Ishikawa (cell line): ENCODE results near the gene CASP8.

Experiments used
- CREB1 ChIP-seq: IDR thresholded peaks from 2 replicates; pipeline ENCODE4 v1.6.1; 2012; ENCODE audit warnings: low read depth
- EP300 ChIP-seq: IDR thresholded peaks from 2 replicates; pipeline ENCODE4 v1.6.1; 2012; ENCODE audit warnings: borderline replicate concordance
- FOXM1 ChIP-seq: IDR thresholded peaks from 2 replicates; pipeline ENCODE4 v1.6.1; 2012; ENCODE audit warnings: low read depth, borderline replicate concordance
- RAD21 ChIP-seq: IDR thresholded peaks from 2 replicates; pipeline ENCODE4 v1.6.1; 2012; ENCODE audit warnings: low read depth
- TAF1 ChIP-seq: IDR thresholded peaks from 2 replicates; pipeline ENCODE4 v1.6.1; 2012; ENCODE audit warnings: low read depth, mild to moderate bottlenecking
- TEAD4 ChIP-seq: IDR thresholded peaks from 2 replicates; pipeline ENCODE4 v1.6.1; 2012
- YY1 ChIP-seq: IDR thresholded peaks from 2 replicates; pipeline ENCODE4 v1.6.1; 2012; ENCODE audit warnings: low read depth
- TF ChIP-seq, protein P1 (sequence below): IDR thresholded peaks from 2 replicates; pipeline ENCODE4 v1.6.1; 2012
- TF ChIP-seq, protein P2 (sequence below): IDR thresholded peaks from 2 replicates; pipeline ENCODE4 v1.6.1; 2012; ENCODE audit warnings: low read depth, mild to moderate bottlenecking

DNA sequence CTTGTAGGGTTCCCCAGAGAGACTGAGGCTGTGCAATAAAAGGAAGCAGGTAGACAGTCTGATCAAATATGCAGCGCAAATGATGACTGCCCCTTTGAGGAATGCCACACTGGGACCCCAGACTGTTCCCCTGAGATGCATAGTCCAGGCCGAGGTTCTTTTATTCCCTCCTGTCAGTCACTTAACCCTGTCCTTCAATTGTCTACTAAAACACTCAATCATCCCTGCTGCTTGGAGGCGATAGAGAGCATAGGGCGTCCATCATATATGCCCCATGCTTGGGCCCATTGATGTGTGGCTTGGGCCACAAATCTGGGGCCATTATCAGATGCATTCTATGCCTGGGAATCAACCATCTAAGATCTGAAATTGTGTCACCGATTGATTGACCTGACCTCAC lies 15.5 kb upstream of the CASP8 start:
- TF ChIP-seq CREB1 (no peak), RAD21 (no peak), YY1 (no peak), EP300 (no peak), TAF1 (no peak), FOXM1 (no peak), TEAD4 (no peak)
- TF ChIP-seq, protein P1, sequence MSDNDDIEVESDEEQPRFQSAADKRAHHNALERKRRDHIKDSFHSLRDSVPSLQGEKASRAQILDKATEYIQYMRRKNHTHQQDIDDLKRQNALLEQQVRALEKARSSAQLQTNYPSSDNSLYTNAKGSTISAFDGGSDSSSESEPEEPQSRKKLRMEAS, result no peak
- TF ChIP-seq, protein P2, sequence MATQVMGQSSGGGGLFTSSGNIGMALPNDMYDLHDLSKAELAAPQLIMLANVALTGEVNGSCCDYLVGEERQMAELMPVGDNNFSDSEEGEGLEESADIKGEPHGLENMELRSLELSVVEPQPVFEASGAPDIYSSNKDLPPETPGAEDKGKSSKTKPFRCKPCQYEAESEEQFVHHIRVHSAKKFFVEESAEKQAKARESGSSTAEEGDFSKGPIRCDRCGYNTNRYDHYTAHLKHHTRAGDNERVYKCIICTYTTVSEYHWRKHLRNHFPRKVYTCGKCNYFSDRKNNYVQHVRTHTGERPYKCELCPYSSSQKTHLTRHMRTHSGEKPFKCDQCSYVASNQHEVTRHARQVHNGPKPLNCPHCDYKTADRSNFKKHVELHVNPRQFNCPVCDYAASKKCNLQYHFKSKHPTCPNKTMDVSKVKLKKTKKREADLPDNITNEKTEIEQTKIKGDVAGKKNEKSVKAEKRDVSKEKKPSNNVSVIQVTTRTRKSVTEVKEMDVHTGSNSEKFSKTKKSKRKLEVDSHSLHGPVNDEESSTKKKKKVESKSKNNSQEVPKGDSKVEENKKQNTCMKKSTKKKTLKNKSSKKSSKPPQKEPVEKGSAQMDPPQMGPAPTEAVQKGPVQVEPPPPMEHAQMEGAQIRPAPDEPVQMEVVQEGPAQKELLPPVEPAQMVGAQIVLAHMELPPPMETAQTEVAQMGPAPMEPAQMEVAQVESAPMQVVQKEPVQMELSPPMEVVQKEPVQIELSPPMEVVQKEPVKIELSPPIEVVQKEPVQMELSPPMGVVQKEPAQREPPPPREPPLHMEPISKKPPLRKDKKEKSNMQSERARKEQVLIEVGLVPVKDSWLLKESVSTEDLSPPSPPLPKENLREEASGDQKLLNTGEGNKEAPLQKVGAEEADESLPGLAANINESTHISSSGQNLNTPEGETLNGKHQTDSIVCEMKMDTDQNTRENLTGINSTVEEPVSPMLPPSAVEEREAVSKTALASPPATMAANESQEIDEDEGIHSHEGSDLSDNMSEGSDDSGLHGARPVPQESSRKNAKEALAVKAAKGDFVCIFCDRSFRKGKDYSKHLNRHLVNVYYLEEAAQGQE, result no peak
